H9 (cell line): ENCODE results near the gene SCO2. TPM values are rescaled to one million over a fixed set of nuclear protein-coding genes. Genes with fewer than 3 reads are reported as not detected.

Experiments
- DNase-seq: peaks from one replicate; pipeline ENCODE4 v3.0.0-alpha.2; 2017
- H2AFZ ChIP-seq: one replicate; pipeline ENCODE4 v1.6.1; 2013; ENCODE audit warnings: mild to moderate bottlenecking, low read length, control low read depth, moderate library complexity
- H2AK5ac ChIP-seq: 2 replicates; pipeline ENCODE4 v1.6.1; 2013; ENCODE audit warnings: low read length, control low read depth, mixed read lengths; ENCODE audit not compliant: insufficient read length
- H2BK120ac ChIP-seq: one replicate; pipeline ENCODE4 v1.6.1; 2013; ENCODE audit warnings: low read depth, mild to moderate bottlenecking, low read length, control low read depth, inconsistent platforms; ENCODE audit not compliant: poor library complexity, severe bottlenecking
- H2BK12ac ChIP-seq: 2 replicates; pipeline ENCODE4 v1.6.1; 2013; ENCODE audit warnings: low read length, control low read depth, mixed read lengths, low read depth; ENCODE audit not compliant: insufficient read length
- H2BK15ac ChIP-seq: 2 replicates; pipeline ENCODE4 v1.6.1; 2013; ENCODE audit warnings: low read depth, low read length, control low read depth
- H2BK20ac ChIP-seq: one replicate; pipeline ENCODE4 v1.6.1; 2013; ENCODE audit warnings: low read depth, mild to moderate bottlenecking, low read length, control low read depth, inconsistent platforms; ENCODE audit not compliant: poor library complexity, severe bottlenecking
- H2BK5ac ChIP-seq: 2 replicates; pipeline ENCODE4 v1.6.1; 2013; ENCODE audit warnings: low read length, control low read depth, mixed read lengths; ENCODE audit not compliant: insufficient read length
- H3K14ac ChIP-seq: 2 replicates; pipeline ENCODE4 v1.6.1; 2013; ENCODE audit warnings: low read length, control low read depth; ENCODE audit not compliant: insufficient read depth
- H3K18ac ChIP-seq: 2 replicates; pipeline ENCODE4 v1.6.1; 2013; ENCODE audit warnings: low read depth, mild to moderate bottlenecking, mixed read lengths, low read length, control low read depth; ENCODE audit not compliant: insufficient read length
- H3K23ac ChIP-seq: 2 replicates; pipeline ENCODE4 v1.6.1; 2013; ENCODE audit warnings: low read length, control low read depth, mixed read lengths, low read depth; ENCODE audit not compliant: insufficient read length
- H3K23me2 ChIP-seq: 2 replicates; pipeline ENCODE4 v1.6.1; 2013; ENCODE audit warnings: low read depth, mild to moderate bottlenecking, mixed read lengths, low read length, control low read depth; ENCODE audit not compliant: insufficient read length, poor library complexity, severe bottlenecking
- H3K27ac ChIP-seq: 2 replicates; pipeline ENCODE4 v1.5.1; 2013; ENCODE audit warnings: low read length, control low read depth, mixed read lengths, low read depth; ENCODE audit not compliant: insufficient read length
- H3K27me3 ChIP-seq: 2 replicates; pipeline ENCODE4 v1.6.1; 2013; ENCODE audit warnings: low read length, control low read depth, inconsistent platforms; ENCODE audit not compliant: insufficient read depth
- H3K4ac ChIP-seq: 2 replicates; pipeline ENCODE4 v1.6.1; 2013; ENCODE audit warnings: low read depth, mild to moderate bottlenecking, control low read depth, inconsistent platforms, low read length, moderate library complexity
- H3K4me1 ChIP-seq: 2 replicates; pipeline ENCODE4 v1.6.1; 2013; ENCODE audit warnings: low read length, control low read depth, inconsistent platforms; ENCODE audit not compliant: insufficient read depth
- H3K4me2 ChIP-seq: 2 replicates; pipeline ENCODE4 v1.6.1; 2013; ENCODE audit warnings: low read length, control low read depth, mixed read lengths; ENCODE audit not compliant: insufficient read length, insufficient read depth
- H3K56ac ChIP-seq: 2 replicates; pipeline ENCODE4 v1.6.1; 2013; ENCODE audit warnings: low read depth, mild to moderate bottlenecking, mixed read lengths, low read length, control low read depth; ENCODE audit not compliant: insufficient read length
- H3K79me1 ChIP-seq: 2 replicates; pipeline ENCODE4 v1.6.1; 2013; ENCODE audit warnings: low read depth, mild to moderate bottlenecking, moderate library complexity, low read length, control low read depth, inconsistent platforms; ENCODE audit not compliant: insufficient read depth, poor library complexity, severe bottlenecking
- H3K79me2 ChIP-seq: 2 replicates; pipeline ENCODE4 v1.6.1; 2013; ENCODE audit warnings: low read length, control low read depth, inconsistent platforms; ENCODE audit not compliant: insufficient read depth
- H3K9ac ChIP-seq: 2 replicates; pipeline ENCODE4 v1.6.1; 2013; ENCODE audit warnings: low read length, control low read depth, mixed read lengths; ENCODE audit not compliant: insufficient read length; ENCODE audit errors: extremely low read depth
- H3K9me3 ChIP-seq: one replicate; pipeline ENCODE4 v1.6.1; 2013; ENCODE audit warnings: low read depth, low read length, inconsistent platforms; ENCODE audit not compliant: control insufficient read depth
- H3T11ph ChIP-seq: one replicate; pipeline ENCODE4 v1.6.1; 2013; ENCODE audit warnings: mild to moderate bottlenecking, low read length, control low read depth, inconsistent platforms
- H4K20me1 ChIP-seq: one replicate; pipeline ENCODE4 v1.6.1; 2013; ENCODE audit not compliant: control insufficient read depth, insufficient read length, insufficient read depth
- H4K5ac ChIP-seq: 2 replicates; pipeline ENCODE4 v1.6.1; 2013; ENCODE audit warnings: low read depth, mild to moderate bottlenecking, mixed read lengths, low read length, control low read depth; ENCODE audit not compliant: insufficient read length
- H4K8ac ChIP-seq: replicated peaks from 2 replicates; pipeline ENCODE4 v1.6.1; 2013; ENCODE audit warnings: low read length, control low read depth, mixed read lengths, low read depth; ENCODE audit not compliant: insufficient read length
- H4K91ac ChIP-seq: 2 replicates; pipeline ENCODE4 v1.6.1; 2013; ENCODE audit warnings: low read depth, mild to moderate bottlenecking, moderate library complexity, mixed read lengths, low read length, control low read depth; ENCODE audit not compliant: insufficient read length
- H3K27ac Mint-ChIP-seq, 3 experiments: 2 replicates in 2 of 3; 3 replicates in 1 of 3; pipeline ENCODE4 v1.8.0; 2020 to 2021; ENCODE audit warnings: mixed read lengths in 3 of 3, mild to moderate bottlenecking in 1 of 3, moderate library complexity in 1 of 3
- H3K27me3 Mint-ChIP-seq: 2 replicates; pipeline ENCODE4 v1.8.0; 2021; ENCODE audit warnings: low read depth, mild to moderate bottlenecking, moderate library complexity, mixed read lengths
- H3K36me3 Mint-ChIP-seq, 3 experiments: 2 replicates in 2 of 3; 3 replicates in 1 of 3; pipeline ENCODE4 v1.8.0; 2020 to 2021; ENCODE audit warnings: low read depth in 3 of 3, mixed read lengths in 3 of 3; ENCODE audit not compliant: insufficient read depth in 1 of 3
- H3K4me1 Mint-ChIP-seq, 2 experiments: 2 replicates each; pipeline ENCODE4 v1.8.0; 2020; ENCODE audit warnings: mixed read lengths in 2 of 2
- H3K4me3 Mint-ChIP-seq, 2 experiments: 2 replicates in 1 of 2; 3 replicates in 1 of 2; pipeline ENCODE4 v1.8.0; 2020 to 2021; ENCODE audit warnings: mild to moderate bottlenecking in 2 of 2, mixed read lengths in 2 of 2, moderate library complexity in 1 of 2
- H3K9me3 Mint-ChIP-seq, 2 experiments: 2 replicates in 1 of 2; 3 replicates in 1 of 2; pipeline ENCODE4 v1.8.0; 2020; ENCODE audit warnings: mild to moderate bottlenecking in 2 of 2, mixed read lengths in 2 of 2, moderate library complexity in 1 of 2
- CTCF ChIP-seq: fragments of 200-600 bp; sonication (generic); conservative IDR thresholded peaks from 3 replicates; pipeline ENCODE4 v1.8.0; 2021; ENCODE audit warnings: antibody characterized with exemption, mild to moderate bottlenecking
- WGBS: extraction: QIAGEN DNeasy Blood & Tissue Kit; methylation state at CpG from one replicate; pipeline ENCODE4 v1.1.7; 2013; ENCODE audit warnings: missing lambda C conversion rate, low lambda C conversion rate, mixed read lengths; ENCODE audit not compliant: insufficient read length; ENCODE audit errors: extremely low coverage; 5-methylcytosine and 5-hydroxymethylcytosine counted together
- total RNA-seq: library from RNA; stranded (reverse); gene quantifications from 2 replicates; pipeline ENCODE4 v1.2.1, GENCODE V29; 2021

The SCO2 gene
- total RNA-seq, 1 experiment from 2014 or later = 3.3 TPM

- Histone ChIP-seq H2BK120ac (no peak within 1 kb of the TSS), H3K79me2 (no peaks in the 10 kb centered on the region), H3K27me3 (no peaks in the 10 kb centered on the region), H3T11ph (no peak within 1 kb of the TSS), H3K56ac (no peak within 1 kb of the TSS), H4K8ac (no peak within 1 kb of the TSS), H3K14ac (no peak within 1 kb of the TSS), H2AK5ac (no peak within 1 kb of the TSS), H2BK15ac (no peak within 1 kb of the TSS), H3K4me2 (peak within 1 kb of the TSS; percentile 91), H4K5ac (no peak within 1 kb of the TSS), H4K91ac (no peak within 1 kb of the TSS), H3K27ac (no peak within 1 kb of the TSS), H2BK20ac (no peak within 1 kb of the TSS), H3K9ac (peak within 1 kb of the TSS; percentile 9), H2BK12ac (no peak within 1 kb of the TSS), H2BK5ac (no peak within 1 kb of the TSS), H3K79me1 (no peaks in the 10 kb centered on the region), H3K9me3 (no peaks in the 10 kb centered on the region), H3K18ac (no peak within 1 kb of the TSS), H3K4me1 (no peaks in the 10 kb centered on the region), H2AFZ (no peak within 1 kb of the TSS), H3K23me2 (no peaks in the 10 kb centered on the region), H3K23ac (no peak within 1 kb of the TSS), H3K4ac (no peak within 1 kb of the TSS), H4K20me1 (no peaks in the 10 kb centered on the region)
- peak; percentile 97 for DNase-seq
- H3K27me3 Mint-ChIP-seq = peaks cover 43% of the 10 kb centered on the region
- H3K9me3 Mint-ChIP-seq = no peaks in the 10 kb centered on the region
- WGBS = no CpG with 5 or more reads among the region's 61 CpGs
- peaks cover 9 to 10% of the 10 kb centered on the region in 2 experiments for H3K4me1 Mint-ChIP-seq
- H3K4me3 Mint-ChIP-seq = peak within 1 kb of the TSS; percentile 81 to 91
- TF ChIP-seq CTCF = peak; percentile 97
- peaks cover 0 to 3% (median 2%) of the 10 kb centered on the region in 3 experiments; a peak in 4 of 7 replicates for H3K36me3 Mint-ChIP-seq
- no peak within 1 kb of the TSS for H3K27ac Mint-ChIP-seq
Measured at GRCh38 chr22:50562523-50563412, 37.4 kb upstream of the SCO2 start, which contains the start of gene SYCE3. Gene SYCE3 (minus strand): TSS chr22:50562919. CDS start chr22:50556405, 6,514 bp downstream.
